Keratinocyte (primary cell): ENCODE data around the gene RMND1.

Experiments used
- CTCF ChIP-seq, 3 experiments: IDR thresholded peaks in 1 of 3; conservative IDR thresholded peaks in 1 of 3; optimal IDR thresholded peaks in 1 of 3; 2 replicates in 2 of 3; 3 replicates in 1 of 3; pipeline versions ENCODE3 to v1.5.1; 2011; ENCODE audit warnings: low read length in 3 of 3, mild to moderate bottlenecking in 3 of 3, moderate library complexity in 2 of 3, control low read depth in 1 of 3, inconsistent platforms in 1 of 3; ENCODE audit not compliant: insufficient read depth in 2 of 3; ENCODE audit errors: extremely low read depth in 1 of 3
- EZH2 ChIP-seq: IDR thresholded peaks from one replicate; pipeline ENCODE4 v1.6.1; 2012; ENCODE audit warnings: inconsistent platforms, mild to moderate bottlenecking, low read length, moderate library complexity

GRCh38 chr6:151357758-151358436, 94.0 kb downstream of the RMND1 start:
- no peak for TF ChIP-seq CTCF (optimal IDR thresholded peaks at IDR 0.05 in 1 of 3, IDR thresholded peaks at IDR 0.05 in 1 of 3, conservative IDR thresholded peaks at IDR 0.05 in 1 of 3; ENCODE audit: extremely low read depth in 1 of 3, insufficient read depth in 2 of 3, low read length in 3 of 3)
- no peak for TF ChIP-seq EZH2
